Adrenal gland (tissue), 12 donors: ENCODE measurements around the gene ZNF609. TPM values are rescaled to one million over a fixed set of nuclear protein-coding genes. Genes with fewer than 3 reads are reported as not detected.
A peak's percentile ranks its signal among the peaks of the same experiment; 100 is the strongest.

Source experiments
- DNase-seq, 7 donors: peaks; one replicate each; pipeline ENCODE4 v3.0.0-alpha.2; 2019 to 2020
- H3K27ac ChIP-seq, 5 donors: fragments of 200-600 bp; sonication (generic) in 4 of 5; 1 replicate in 3 of 5; 2 replicates in 2 of 5; pipeline versions ENCODE4 v1.5.1 to v1.8.0; 2016 to 2020; ENCODE audit warnings: mild to moderate bottlenecking in 1 of 5
- H3K27me3 ChIP-seq: fragments of 200-600 bp; 2 replicates; pipeline ENCODE4 v1.8.0; 2021
- H3K36me3 ChIP-seq, 2 donors: fragments of 200-600 bp; replicated peaks in 1 of 2; 1 replicate in 1 of 2; 2 replicates in 1 of 2; pipeline versions ENCODE4 v1.5.1 to v1.8.0; 2018 to 2022
- H3K4me1 ChIP-seq, 2 donors: fragments of 200-600 bp; replicated peaks in 1 of 2; 1 replicate in 1 of 2; 2 replicates in 1 of 2; pipeline versions ENCODE4 v1.5.1 to v1.8.0; 2018 to 2021
- H3K4me3 ChIP-seq, 4 donors: fragments of 200-600 bp; sonication (generic) in 3 of 4; one replicate each; pipeline ENCODE4 v1.5.1; 2016 to 2018
- H3K9me3 ChIP-seq, 3 donors: fragments of 200-600 bp; sonication (generic) in 1 of 3; replicated peaks in 1 of 3; 1 replicate in 2 of 3; 2 replicates in 1 of 3; pipeline versions ENCODE4 v1.5.1 to v1.8.0; 2016 to 2021
- POLR2A ChIP-seq, 2 donors: fragments of 450-650 bp; IDR thresholded peaks; one replicate each; pipeline ENCODE4 v1.6.1; 2017; ENCODE audit warnings: antibody characterized with exemption in 2 of 2, mild to moderate bottlenecking in 2 of 2, moderate library complexity in 1 of 2
- WGBS, 4 donors: extraction: QIAGEN DNeasy Blood & Tissue Kit in 2 of 4; methylation state at CpG; one replicate each; pipeline versions ENCODE4 v1.1.5 to v1.1.7; 2013 to 2017; 5-methylcytosine and 5-hydroxymethylcytosine counted together
- intact Hi-C, 2 donors: fragments of 100-400 bp; cut with DNase I; formaldehyde crosslinking; loops; one replicate each; pipeline versions ENCODE4 v1.14.1 to v1.15.0; 2022 to 2023
- polyA plus RNA-seq, 3 donors: library from polyadenylated mRNA; stranded (reverse); fragments of 200-250 nt in 2 of 3; fragments of 350-450 nt in 1 of 3; fragmentation: Illumina TruSeq in 1 of 3; extraction: RNeasy Lipid Tissue Mini Kit (QIAGEN cat#74804) in 1 of 3; gene quantifications; one replicate each; pipeline ENCODE4 v1.2.3, GENCODE V29; 2013 to 2014
- total RNA-seq, 9 donors: library from RNA; depleted of rRNA in 4 of 9; stranded (reverse); fragments of >200 nt in 4 of 9; fragments of 120-200 nt in 1 of 9; fragmentation: NEBNext Ultra II Directional in 1 of 9; extraction: Animal tissue kit (Norgen Biotek cat#: 25700) in 1 of 9; gene quantifications; one replicate each; pipeline versions ENCODE4 v1.1.0 to v1.2.4, GENCODE V29; 2013 to 2023
- TF ChIP-seq, protein P1 (sequence below), 6 experiments: fragments of 450-650 bp in 4 of 6; fragments of 200-600 bp in 2 of 6; sonication (generic) in 1 of 6; IDR thresholded peaks; 1 replicate in 5 of 6; 2 replicates in 1 of 6; pipeline versions ENCODE4 v1.5.1 to v1.8.0; 2016 to 2021; ENCODE audit warnings: antibody characterized with exemption in 6 of 6, mild to moderate bottlenecking in 2 of 6, moderate library complexity in 1 of 6
- donor health status: healthy with polysubstance abuse.
- donor health status: Bipolar disorder and iron deficiency.
- donor health status: DM: yes; HTN: yes; CAD: no.
- donor health status: DM: no; HTN: no; CAD: no.
- donor health status: DM: no; HTN: no; CAD: no.
- donor health status: DM: yes; HTN: yes; CAD: no.

Gene ZNF609
- total and polyA plus RNA-seq, 12 donors = 4.4 to 35.5 (median 25.4) TPM

DNA sequence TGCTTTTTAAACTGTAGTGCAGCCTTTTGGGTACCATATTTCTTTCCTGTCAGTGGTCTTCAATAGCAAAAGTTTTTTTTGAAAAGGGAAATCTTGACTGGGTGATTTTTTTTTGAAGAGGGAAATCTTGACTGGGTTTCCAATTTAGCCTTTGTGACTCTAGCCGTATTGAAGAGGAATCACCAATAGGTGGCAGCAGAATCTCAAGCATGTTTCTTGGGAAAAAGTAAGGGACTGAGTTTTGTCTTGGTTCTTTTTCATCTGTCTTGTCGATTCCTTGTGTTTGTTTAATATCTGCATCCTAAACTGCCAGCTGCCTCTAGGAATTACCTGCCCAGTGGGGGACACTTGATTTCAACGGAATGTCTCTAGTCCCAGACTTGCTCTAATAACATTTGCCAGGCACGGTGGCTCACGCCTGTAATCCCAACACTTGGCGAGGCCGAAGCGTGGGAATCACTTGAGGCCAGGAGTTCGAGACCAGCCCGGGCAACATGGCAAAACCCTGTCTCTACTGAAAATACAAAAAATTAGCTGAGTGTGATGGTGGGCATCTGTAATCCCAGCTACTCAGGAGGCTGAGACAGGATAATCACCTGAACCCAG is 225.9 kb downstream of the ZNF609 start:
- peaks cover 17 to 33% of the 10 kb centered on the region in 2 donors for H3K4me1 ChIP-seq
- intact Hi-C loops = loop anchor here in 1 of 2 donors (5.0 kb wide), 1 partner anchor 41 kb away; no protein-coding TSS in a partner anchor
- no peak overlapping the region for H3K4me3 ChIP-seq
- H3K27ac ChIP-seq = peak overlapping the region in 1 of 5 donors; percentile 3
- 64 to 68% (median 65%) methylated on average over 10 of the region's 10 CpGs for WGBS, 4 donors
- no peak for TF ChIP-seq POLR2A (IDR thresholded peaks at IDR 0.05)
- TF ChIP-seq, protein P1, sequence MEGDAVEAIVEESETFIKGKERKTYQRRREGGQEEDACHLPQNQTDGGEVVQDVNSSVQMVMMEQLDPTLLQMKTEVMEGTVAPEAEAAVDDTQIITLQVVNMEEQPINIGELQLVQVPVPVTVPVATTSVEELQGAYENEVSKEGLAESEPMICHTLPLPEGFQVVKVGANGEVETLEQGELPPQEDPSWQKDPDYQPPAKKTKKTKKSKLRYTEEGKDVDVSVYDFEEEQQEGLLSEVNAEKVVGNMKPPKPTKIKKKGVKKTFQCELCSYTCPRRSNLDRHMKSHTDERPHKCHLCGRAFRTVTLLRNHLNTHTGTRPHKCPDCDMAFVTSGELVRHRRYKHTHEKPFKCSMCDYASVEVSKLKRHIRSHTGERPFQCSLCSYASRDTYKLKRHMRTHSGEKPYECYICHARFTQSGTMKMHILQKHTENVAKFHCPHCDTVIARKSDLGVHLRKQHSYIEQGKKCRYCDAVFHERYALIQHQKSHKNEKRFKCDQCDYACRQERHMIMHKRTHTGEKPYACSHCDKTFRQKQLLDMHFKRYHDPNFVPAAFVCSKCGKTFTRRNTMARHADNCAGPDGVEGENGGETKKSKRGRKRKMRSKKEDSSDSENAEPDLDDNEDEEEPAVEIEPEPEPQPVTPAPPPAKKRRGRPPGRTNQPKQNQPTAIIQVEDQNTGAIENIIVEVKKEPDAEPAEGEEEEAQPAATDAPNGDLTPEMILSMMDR (IDR thresholded peaks at IDR 0.05) = peak; percentile 38 to 91 (median 76)
- no peaks in the 10 kb centered on the region for H3K9me3 ChIP-seq
- peak in 5 of 7 donors; percentile 33 to 58 (median 47) for DNase-seq
- H3K36me3 ChIP-seq = peaks cover 0 to 71% of the 10 kb centered on the region in 2 donors
- no peaks in the 10 kb centered on the region for H3K27me3 ChIP-seq

DNA sequence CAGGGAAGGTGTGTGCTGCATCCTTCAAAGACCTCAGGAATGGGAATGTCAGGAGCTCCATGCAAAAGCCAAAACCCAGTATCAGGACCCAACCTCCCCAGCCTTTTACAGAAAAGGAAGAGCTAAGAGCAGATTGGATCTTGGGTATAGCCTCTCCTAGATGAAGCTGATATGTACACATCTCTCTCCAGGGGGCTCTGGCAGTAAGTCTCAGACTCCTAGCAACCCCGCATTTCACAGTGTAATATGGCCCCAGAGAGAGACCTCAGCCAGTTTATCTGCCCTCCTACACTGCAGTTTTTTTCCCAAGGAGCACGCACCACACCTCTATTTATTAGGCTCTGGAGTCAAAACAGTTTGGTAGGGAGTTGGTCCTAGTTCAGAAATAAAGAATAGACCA is 226.8 kb downstream of the ZNF609 start:
- intact Hi-C loops = loop anchor here in 1 of 2 donors (5.0 kb wide), 1 partner anchor 40 kb away; no protein-coding TSS in a partner anchor

DNA sequence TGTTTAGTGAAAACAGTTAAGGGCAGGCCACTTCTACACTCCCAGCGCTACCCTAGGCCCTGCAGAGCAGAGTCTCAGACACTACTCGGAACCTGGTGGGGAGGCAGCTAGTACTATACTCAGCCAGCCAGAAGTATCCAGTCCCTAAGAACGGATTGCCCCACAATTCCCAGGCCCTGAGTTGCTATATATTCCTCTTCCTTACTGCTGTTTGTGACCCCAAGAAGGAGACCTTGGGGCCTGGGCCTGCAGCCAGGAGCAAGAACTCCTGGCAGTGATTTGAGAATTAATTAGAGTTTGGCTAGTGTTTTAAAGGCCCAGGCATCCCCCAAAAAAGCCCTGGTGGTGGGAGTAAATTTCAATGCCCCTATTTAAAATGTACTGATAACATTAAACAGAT is 227.3 kb downstream of the ZNF609 start:
- Histone ChIP-seq H3K27me3 (no peaks in the 10 kb centered on the region), H3K4me3 (no peak overlapping the region), H3K27ac (peak overlapping the region in 3 of 5 donors; percentile 10 to 70 (median 49)), H3K4me1 (peaks cover 25 to 46% of the 10 kb centered on the region in 2 donors), H3K36me3 (peaks cover 0 to 58% of the 10 kb centered on the region in 2 donors), H3K9me3 (no peaks in the 10 kb centered on the region)
- DNase-seq = peak in 5 of 7 donors; percentile 52 to 65 (median 53)
- intact Hi-C loops = loop anchor here in 1 of 2 donors (5.0 kb wide), 1 partner anchor 40 kb away; no protein-coding TSS in a partner anchor
- 30 to 41% (median 33%) methylated on average over 3 of the region's 3 CpGs for WGBS, 4 donors
- TF ChIP-seq POLR2A (IDR thresholded peaks at IDR 0.05) = no peak
- TF ChIP-seq, protein P1 (IDR thresholded peaks at IDR 0.05) = no peak

More for the DNA sequence above, 226.8 kb downstream of the ZNF609 start:
- no peak for DNase-seq
- TF ChIP-seq, protein P1 (IDR thresholded peaks at IDR 0.05) = no peak
- no peak for TF ChIP-seq POLR2A (IDR thresholded peaks at IDR 0.05)
- Histone ChIP-seq H3K9me3 (no peaks in the 10 kb centered on the region), H3K4me1 (peaks cover 22 to 43% of the 10 kb centered on the region in 2 donors), H3K27me3 (no peaks in the 10 kb centered on the region), H3K4me3 (no peak overlapping the region), H3K36me3 (peaks cover 0 to 63% of the 10 kb centered on the region in 2 donors), H3K27ac (peak overlapping the region in 2 of 5 donors; percentile 49 to 70)
- WGBS, 4 donors = 71 to 88% (median 80%) methylated on average over 2 of the region's 2 CpGs

DNA sequence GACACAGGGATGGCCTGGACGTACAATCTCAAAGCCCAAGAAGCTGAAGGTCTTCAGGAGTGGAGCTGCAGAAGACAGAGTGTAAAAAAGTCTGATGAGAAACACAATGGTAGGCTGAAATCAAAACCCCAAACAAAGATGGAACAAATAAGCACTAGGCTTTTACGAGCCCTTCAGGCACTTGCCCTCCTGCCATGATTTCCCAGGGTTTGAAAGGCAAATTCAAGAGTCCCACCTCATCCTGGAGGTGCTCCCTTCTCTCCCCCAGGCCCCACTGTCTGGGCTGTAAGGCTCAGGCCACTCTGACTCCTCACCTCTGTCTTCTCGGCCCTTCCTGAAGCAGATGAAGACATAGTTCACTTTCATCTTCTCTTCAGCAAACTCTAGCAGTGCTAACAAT is 228.4 kb downstream of the ZNF609 start:
- DNase-seq = no peak
- Histone ChIP-seq H3K27ac (peak overlapping the region in 1 of 5 donors; percentile 30), H3K9me3 (no peaks in the 10 kb centered on the region), H3K4me3 (no peak overlapping the region), H3K36me3 (peaks cover 0 to 52% of the 10 kb centered on the region in 2 donors), H3K27me3 (no peaks in the 10 kb centered on the region), H3K4me1 (peaks cover 33 to 57% of the 10 kb centered on the region in 2 donors)
- WGBS, 4 donors = 74 to 85% (median 83%) methylated on average over 3 of the region's 3 CpGs
- intact Hi-C loops = loop anchor here in 1 of 2 donors (5.0 kb wide), 1 partner anchor 39 kb away; no protein-coding TSS in a partner anchor
- TF ChIP-seq POLR2A (IDR thresholded peaks at IDR 0.05) = no peak
- TF ChIP-seq, protein P1 (IDR thresholded peaks at IDR 0.05) = no peak
